Measurements from ENCODE around the gene ERC1.
"Not testable (repeated sequence)": the region's sequence is repeated elsewhere in the genome, so short reads cannot be mapped to it uniquely, and the experiment has no call there.

Gene ERC1

GRCh38 chr12:1205512-1206060 is 214.6 kb downstream of the ERC1 start:
- Histone ChIP-seq H3K4me3 (no peak overlapping the region), H3K27ac (peak overlapping the region in 7 of 21 experiments; percentile 45 to 85 (median 79))

- H3K27ac ChIP-seq, result peak overlapping the region in 2 of 21 experiments; percentile 45 to 74
- H3K4me3 ChIP-seq, result no peak overlapping the region
Measured at GRCh38 chr12:1206118-1206734, 215.2 kb downstream of the ERC1 start.

GRCh38 chr12:1207276-1207675 is 216.3 kb downstream of the ERC1 start:
- Histone ChIP-seq H3K27ac (no peak overlapping the region), H3K4me3 (no peak overlapping the region)

- not testable (repeated sequence) for H3K4me3 ChIP-seq, H3K27ac ChIP-seq
Measured at GRCh38 chr12:1208719-1209118, 217.7 kb downstream of the ERC1 start.

- H3K27ac ChIP-seq, result no peak overlapping the region
Measured at GRCh38 chr12:1212526-1212925, 221.5 kb downstream of the ERC1 start.

GRCh38 chr12:1213205-1213604 is 222.2 kb downstream of the ERC1 start:
- no peak overlapping the region for H3K4me3 ChIP-seq
- no peak overlapping the region for H3K27ac ChIP-seq

More at GRCh38 chr12:1212526-1212925, 221.5 kb downstream of the ERC1 start:
- no peak overlapping the region for H3K4me3 ChIP-seq

- Histone ChIP-seq H3K4me3 (no peak overlapping the region), H3K27ac (no peak overlapping the region)
Measured at GRCh38 chr12:1213618-1214205, 222.7 kb downstream of the ERC1 start.

- Histone ChIP-seq H3K4me3 (no peak overlapping the region), H3K27ac (peak overlapping the region in 8 of 21 experiments; percentile 26 to 68 (median 58))
Measured at GRCh38 chr12:1216560-1216959, 225.5 kb downstream of the ERC1 start.

GRCh38 chr12:1217191-1217949 is 226.3 kb downstream of the ERC1 start:
- peak overlapping the region in 18 of 21 experiments; percentile 1 to 75 (median 58) for H3K27ac ChIP-seq
- no peak overlapping the region for H3K4me3 ChIP-seq

GRCh38 chr12:1218369-1218768 is 227.3 kb downstream of the ERC1 start:
- Histone ChIP-seq H3K27ac (peak overlapping the region in 6 of 21 experiments; percentile 2 to 75 (median 54)), H3K4me3 (no peak overlapping the region)

GRCh38 chr12:1220127-1221092 is 229.4 kb downstream of the ERC1 start:
- H3K27ac ChIP-seq, result peak overlapping the region in 3 of 21 experiments; percentile 11 to 31 (median 16)
- H3K4me3 ChIP-seq, result no peak overlapping the region

GRCh38 chr12:1222858-1223639 is 232.0 kb downstream of the ERC1 start:
- Histone ChIP-seq H3K27ac (no peak overlapping the region), H3K4me3 (no peak overlapping the region)

GRCh38 chr12:1226951-1227350 is 235.9 kb downstream of the ERC1 start:
- Histone ChIP-seq H3K4me3 (no peak overlapping the region), H3K27ac (no peak overlapping the region)

GRCh38 chr12:1234073-1234472 is 243.1 kb downstream of the ERC1 start:
- H3K27ac ChIP-seq, result no peak overlapping the region
- H3K4me3 ChIP-seq, result no peak overlapping the region

- no peak overlapping the region for H3K27ac ChIP-seq
- H3K4me3 ChIP-seq, result no peak overlapping the region
Measured at GRCh38 chr12:1246637-1247036, 255.6 kb downstream of the ERC1 start.

- no peak overlapping the region for H3K4me3 ChIP-seq
- no peak overlapping the region for H3K27ac ChIP-seq
Measured at GRCh38 chr12:1250641-1251040, 259.6 kb downstream of the ERC1 start.

GRCh38 chr12:1252758-1253157 is 261.7 kb downstream of the ERC1 start:
- Histone ChIP-seq H3K4me3 (no peak overlapping the region), H3K27ac (no peak overlapping the region)

- not testable (repeated sequence) for H3K4me3 ChIP-seq, H3K27ac ChIP-seq
Measured at GRCh38 chr12:1255125-1255524, 264.1 kb downstream of the ERC1 start.

- not testable (repeated sequence) for H3K4me3 ChIP-seq, H3K27ac ChIP-seq
Measured at GRCh38 chr12:1255854-1256253, 264.8 kb downstream of the ERC1 start.
